Mononuclear cell (primary cell): Measurements from ENCODE around the gene EPB41L4B. TPM values are rescaled to one million over a fixed set of nuclear protein-coding genes. Genes with fewer than 3 reads are reported as not detected.

Source experiments
- H3K27me3 ChIP-seq: 2 replicates; pipeline ENCODE4 v1.6.0; 2011; ENCODE audit warnings: low read length, control low read depth; ENCODE audit not compliant: insufficient read depth
- H3K4me1 ChIP-seq: 2 replicates; pipeline ENCODE4 v1.5.1; 2011; ENCODE audit warnings: mild to moderate bottlenecking, low read length, control low read depth; ENCODE audit not compliant: insufficient read depth
- H3K4me3 ChIP-seq: 2 replicates; pipeline ENCODE4 v1.5.1; 2011; ENCODE audit warnings: mild to moderate bottlenecking, low read length, moderate library complexity
- H3K9me3 ChIP-seq: 2 replicates; pipeline ENCODE4 v1.5.1; 2011; ENCODE audit warnings: low read depth, mild to moderate bottlenecking, control low read depth, low read length
- total RNA-seq: library from RNA; depleted of rRNA; stranded (reverse); fragments of >200 nt; gene quantifications from one replicate; pipeline ENCODE4 v1.2.3, GENCODE V29; 2012

Gene EPB41L4B
- total RNA-seq, 1 donor = not detected

DNA sequence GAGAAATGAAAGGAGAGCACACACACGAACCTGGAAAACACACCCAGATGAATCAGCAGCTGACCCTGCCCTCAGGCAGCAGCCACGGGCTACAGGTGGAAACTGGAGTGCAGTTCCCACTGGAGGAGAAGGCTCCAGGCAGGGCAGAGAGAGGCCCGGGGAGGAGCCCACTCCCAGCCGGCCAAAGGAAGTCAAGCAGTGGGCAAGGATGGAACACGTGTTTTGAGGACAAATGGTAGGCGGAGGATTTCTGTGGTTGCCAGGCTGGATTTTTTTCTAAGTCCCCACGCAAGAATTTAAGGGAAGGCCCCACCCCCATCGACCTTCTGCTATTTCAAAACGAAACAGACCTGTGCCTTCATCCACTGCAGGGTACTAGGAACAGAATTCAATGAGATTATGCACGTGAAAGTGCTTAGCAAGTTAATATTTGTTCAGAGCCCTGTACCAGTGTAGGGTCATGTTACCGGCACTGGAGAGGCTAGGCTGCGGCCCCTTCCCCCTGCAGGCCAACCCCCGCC is 6.8 kb downstream of the EPB41L4B start:
- H3K9me3 ChIP-seq = no peaks in the 10 kb centered on the region
- peaks cover 45% of the 10 kb centered on the region for H3K27me3 ChIP-seq
- H3K4me1 ChIP-seq = peaks cover 19% of the 10 kb centered on the region
- no peak overlapping the region for H3K4me3 ChIP-seq

DNA sequence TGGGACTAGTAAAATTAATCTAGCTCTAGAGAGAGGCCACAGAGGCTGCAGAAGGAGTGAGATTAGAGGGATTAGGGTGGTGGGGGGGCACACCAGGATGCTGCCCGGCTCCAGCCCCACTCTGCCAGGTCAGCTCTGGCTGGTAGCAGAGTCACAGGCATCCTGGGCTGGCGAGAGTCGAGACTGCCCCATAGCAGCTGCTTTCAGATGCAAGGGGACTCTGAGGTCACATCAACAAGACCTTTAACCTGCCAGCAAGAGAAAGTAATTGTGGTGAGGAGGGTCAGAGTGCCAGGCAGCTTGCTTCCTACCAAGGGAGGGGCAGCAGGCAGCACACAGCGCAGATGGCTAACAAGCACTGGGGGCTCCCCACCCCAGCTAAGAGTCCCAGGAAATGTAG is 7.5 kb downstream of the EPB41L4B start:
- Histone ChIP-seq H3K4me3 (no peak overlapping the region), H3K9me3 (no peaks in the 10 kb centered on the region), H3K4me1 (peaks cover 19% of the 10 kb centered on the region), H3K27me3 (peaks cover 38% of the 10 kb centered on the region)

DNA sequence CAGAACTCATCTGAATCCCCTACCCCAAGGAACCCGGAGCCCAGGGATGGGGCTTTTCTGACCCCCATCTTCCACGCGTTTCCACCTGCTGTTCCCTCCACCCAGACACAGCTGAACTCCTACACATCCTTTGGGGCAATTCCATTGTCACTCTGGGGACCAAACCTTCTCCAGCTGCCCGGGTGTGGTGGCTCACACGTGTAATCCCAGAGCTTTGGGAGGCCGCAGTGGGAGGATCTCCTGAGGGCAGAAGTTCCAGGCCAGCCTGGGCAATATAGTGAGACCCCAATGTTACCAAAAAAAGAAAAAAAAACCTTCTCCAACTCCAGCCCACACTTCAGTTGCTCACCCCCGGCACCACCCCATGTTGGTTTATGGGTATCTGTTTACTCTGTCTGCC is 8.1 kb downstream of the EPB41L4B start:
- peaks cover 32% of the 10 kb centered on the region for H3K27me3 ChIP-seq
- no peaks in the 10 kb centered on the region for H3K9me3 ChIP-seq
- no peak overlapping the region for H3K4me3 ChIP-seq
- H3K4me1 ChIP-seq = peaks cover 19% of the 10 kb centered on the region

DNA sequence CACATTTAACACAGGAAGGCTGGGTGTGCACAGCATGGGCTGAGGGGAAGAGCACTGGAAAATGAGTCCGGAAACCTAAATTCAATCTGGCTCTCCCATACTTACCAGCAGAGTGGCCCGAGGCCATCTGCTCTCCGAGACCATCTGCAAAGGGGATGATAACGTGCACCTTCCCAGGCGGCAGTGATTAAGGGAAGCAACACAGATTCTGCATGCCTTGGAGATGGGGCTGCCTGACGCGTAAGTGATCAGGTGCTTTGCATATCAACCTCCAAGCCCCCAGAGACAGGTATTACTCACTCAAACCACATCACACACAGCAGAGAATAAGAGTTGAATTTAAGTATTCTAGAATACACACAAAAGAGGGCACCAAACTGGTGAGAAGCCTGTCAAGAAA is 9.1 kb downstream of the EPB41L4B start:
- H3K4me1 ChIP-seq = peaks cover 19% of the 10 kb centered on the region
- no peak overlapping the region for H3K4me3 ChIP-seq
- no peaks in the 10 kb centered on the region for H3K9me3 ChIP-seq
- H3K27me3 ChIP-seq = peaks cover 22% of the 10 kb centered on the region

DNA sequence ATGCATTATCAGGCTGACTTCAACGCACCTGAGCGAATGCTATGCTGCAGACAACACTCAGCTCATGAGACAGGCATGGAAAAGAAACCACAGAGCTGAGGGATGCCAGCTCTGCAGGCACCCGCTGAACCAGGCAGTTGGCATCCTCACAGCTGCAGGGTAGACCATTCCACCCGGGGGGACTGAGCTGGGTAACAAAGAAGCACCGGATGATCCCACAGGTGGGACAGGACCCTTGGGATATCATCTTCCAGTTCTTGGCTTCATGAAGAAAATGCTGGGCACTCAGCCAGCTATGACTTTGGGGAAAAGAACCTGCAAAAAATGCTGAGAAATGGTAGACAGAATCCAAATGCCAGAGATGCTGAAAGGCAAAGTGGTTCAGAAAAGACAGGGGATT is 9.6 kb downstream of the EPB41L4B start:
- peaks cover 16% of the 10 kb centered on the region for H3K4me1 ChIP-seq
- peaks cover 21% of the 10 kb centered on the region for H3K27me3 ChIP-seq
- H3K4me3 ChIP-seq = no peak overlapping the region
- no peaks in the 10 kb centered on the region for H3K9me3 ChIP-seq

DNA sequence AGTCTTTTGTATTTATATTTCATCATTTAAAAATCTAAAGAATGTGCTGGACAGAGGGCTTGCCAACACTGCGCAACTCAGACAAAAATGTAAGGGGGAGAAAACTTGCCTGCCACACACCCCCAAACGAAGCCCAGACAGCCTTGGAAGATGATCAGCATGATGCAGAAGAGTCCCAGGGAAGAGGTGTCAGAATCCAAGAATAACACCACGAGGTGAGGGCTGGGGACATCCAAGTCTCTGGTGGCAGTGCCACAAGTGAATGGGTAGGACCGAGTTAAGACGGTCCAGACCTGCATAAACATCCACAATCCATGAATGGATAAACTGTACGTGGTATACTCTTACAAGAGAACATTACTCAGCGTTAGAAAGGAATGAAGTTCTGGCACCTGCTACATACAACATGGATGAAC is 10.4 kb downstream of the EPB41L4B start:
- H3K4me1 ChIP-seq = peaks cover 8% of the 10 kb centered on the region
- H3K9me3 ChIP-seq = no peaks in the 10 kb centered on the region
- H3K4me3 ChIP-seq = no peak overlapping the region
- peaks cover 19% of the 10 kb centered on the region for H3K27me3 ChIP-seq

DNA sequence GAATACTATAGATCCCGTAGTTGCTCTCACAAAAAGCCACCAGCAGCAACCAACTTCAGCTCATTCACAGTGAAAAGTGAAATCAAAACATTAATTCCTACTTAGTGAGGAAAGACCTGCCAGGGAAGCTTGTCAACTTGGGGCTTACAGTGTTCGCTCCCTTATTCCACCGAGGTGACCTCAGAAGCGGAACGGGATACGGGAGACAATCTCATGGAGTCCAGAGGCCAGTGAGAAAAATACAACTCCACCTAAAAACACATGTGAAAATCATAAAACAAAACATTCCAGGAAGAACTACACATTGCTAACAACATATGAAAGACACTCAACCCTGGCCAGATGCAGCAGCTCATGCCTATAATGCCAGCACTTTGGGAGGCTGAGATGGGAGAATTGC is 11.6 kb downstream of the EPB41L4B start:
- Histone ChIP-seq H3K4me3 (no peak overlapping the region), H3K4me1 (no peaks in the 10 kb centered on the region), H3K27me3 (peaks cover 16% of the 10 kb centered on the region), H3K9me3 (no peaks in the 10 kb centered on the region)

DNA sequence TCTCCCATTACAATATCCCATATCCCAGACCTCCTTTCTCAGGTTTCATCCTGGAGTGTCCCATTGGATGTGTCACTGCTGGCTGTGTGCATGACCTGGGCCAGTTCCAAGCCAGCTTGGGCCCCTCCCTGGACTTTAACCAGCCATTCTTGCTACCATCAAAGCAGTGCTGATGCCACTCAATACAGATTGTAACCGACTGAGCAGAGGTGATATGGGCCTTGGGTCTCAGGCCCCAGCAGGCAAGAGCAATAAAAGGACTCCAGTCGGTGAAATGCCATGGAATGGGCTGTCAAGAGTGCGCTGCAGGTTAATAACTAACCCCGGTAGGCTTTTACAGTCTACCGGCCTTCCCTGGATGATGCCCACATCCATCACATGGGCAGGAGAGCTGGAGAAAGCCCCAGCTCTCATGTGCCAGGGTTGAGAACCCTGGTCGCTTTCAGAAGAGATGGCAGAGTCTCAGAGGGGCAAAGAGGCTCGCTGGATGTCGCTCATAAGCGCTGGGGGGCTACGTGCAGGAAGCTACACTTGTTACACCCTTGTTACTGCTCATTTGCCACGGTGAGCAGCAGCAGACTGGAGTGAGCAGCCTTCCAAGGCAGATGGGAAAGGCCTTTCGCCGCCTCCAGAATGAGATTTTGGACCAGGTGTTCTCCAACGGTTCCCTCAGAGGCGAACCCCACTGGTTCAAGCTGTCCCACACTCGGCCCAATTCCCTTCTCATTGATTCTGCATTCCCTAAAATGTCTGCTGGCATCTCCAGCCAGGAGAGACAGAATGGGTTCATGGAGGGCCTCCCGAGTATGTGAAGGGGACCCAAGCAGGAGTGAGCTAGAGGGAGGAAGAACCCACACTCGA is 13.2 kb downstream of the EPB41L4B start:
- Histone ChIP-seq H3K4me3 (no peak overlapping the region), H3K4me1 (no peaks in the 10 kb centered on the region), H3K9me3 (no peaks in the 10 kb centered on the region), H3K27me3 (peaks cover 7% of the 10 kb centered on the region)

DNA sequence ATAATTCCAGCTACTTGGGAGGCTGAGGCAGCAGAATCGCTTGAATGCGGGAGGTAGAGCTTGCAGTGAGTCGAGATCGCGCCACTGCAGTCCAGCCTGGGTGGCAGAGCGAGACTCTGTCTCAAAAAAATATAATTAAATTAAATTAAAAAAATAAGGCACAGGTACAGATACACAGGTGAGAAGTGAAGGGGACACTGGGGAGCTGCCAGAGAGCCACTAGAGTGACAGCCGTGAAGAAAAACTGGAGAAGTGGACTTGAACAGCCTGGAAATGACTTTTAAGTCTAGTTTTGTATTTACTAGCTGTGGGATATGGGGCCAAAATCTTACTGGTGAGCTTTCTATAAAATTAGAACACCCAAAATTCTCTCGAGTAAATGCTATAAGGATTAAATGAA is 15.1 kb downstream of the EPB41L4B start:
- peaks cover 4% of the 10 kb centered on the region for H3K27me3 ChIP-seq
- no peaks in the 10 kb centered on the region for H3K4me1 ChIP-seq
- H3K9me3 ChIP-seq = no peaks in the 10 kb centered on the region
- no peak overlapping the region for H3K4me3 ChIP-seq

DNA sequence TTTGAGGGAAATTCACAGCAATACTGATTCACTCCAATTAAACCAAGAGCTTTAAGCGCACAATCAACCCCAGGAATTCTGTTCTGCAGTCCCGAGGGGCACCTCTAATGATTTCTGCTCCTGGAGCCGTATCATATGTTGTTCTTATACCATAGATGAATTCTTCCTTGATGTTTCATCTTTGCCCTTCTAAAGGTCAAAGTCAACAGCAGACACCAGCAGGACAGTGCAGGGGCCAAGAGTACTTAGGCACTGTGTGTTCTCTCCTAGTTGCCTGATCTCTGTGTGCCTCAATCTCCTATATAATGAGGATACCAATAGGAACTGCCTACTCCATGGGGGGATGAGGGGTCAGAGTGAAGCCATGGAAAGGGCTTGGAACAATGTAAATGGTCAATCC is 16.5 kb downstream of the EPB41L4B start:
- Histone ChIP-seq H3K27me3 (peaks cover 2% of the 10 kb centered on the region), H3K9me3 (no peaks in the 10 kb centered on the region)

DNA sequence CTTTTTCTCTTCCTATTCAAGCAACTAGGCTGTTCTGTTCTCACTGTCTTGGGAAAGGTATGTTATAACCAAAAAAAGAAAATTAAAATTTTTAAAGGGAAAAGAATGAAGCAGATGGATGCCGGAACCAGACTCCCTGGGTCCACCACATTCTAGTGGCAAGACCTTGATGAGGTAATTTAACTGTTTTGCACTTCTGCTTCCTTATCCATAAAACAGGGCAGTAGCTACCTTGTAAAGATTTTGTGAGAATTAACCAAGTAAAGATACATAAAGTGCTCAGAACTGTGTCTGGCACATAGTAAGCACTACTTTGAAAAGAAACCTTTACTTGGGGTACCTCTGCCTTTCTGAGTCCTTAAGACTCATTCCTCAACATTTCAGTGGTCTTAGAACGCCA is 17.0 kb downstream of the EPB41L4B start:
- Histone ChIP-seq H3K4me3 (no peak overlapping the region), H3K4me1 (no peaks in the 10 kb centered on the region), H3K9me3 (no peaks in the 10 kb centered on the region), H3K27me3 (no peaks in the 10 kb centered on the region)

More for the DNA sequence above, 16.5 kb downstream of the EPB41L4B start:
- Histone ChIP-seq H3K4me1 (no peaks in the 10 kb centered on the region), H3K4me3 (no peak overlapping the region)

DNA sequence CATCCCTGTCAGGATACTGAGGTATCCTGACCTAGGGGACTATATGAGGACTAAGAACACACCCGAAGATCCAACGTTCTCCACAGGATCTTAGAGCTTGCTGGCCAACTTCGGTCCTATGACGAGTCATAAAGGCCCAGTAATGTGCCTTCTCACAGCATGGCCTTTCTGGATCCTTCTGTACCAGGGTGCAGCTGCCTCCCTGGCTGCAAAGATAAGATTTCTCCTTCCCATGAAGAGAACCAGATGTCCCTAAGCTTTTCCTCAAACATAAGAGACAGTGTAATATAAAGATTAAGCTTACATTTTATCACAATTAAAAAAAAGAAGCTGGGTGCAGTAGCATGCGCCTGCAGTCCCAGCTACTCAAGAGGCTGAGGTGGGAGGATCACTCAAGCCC is 18.3 kb downstream of the EPB41L4B start:
- no peaks in the 10 kb centered on the region for H3K4me1 ChIP-seq
- H3K9me3 ChIP-seq = no peaks in the 10 kb centered on the region
- no peaks in the 10 kb centered on the region for H3K27me3 ChIP-seq
- no peak overlapping the region for H3K4me3 ChIP-seq

DNA sequence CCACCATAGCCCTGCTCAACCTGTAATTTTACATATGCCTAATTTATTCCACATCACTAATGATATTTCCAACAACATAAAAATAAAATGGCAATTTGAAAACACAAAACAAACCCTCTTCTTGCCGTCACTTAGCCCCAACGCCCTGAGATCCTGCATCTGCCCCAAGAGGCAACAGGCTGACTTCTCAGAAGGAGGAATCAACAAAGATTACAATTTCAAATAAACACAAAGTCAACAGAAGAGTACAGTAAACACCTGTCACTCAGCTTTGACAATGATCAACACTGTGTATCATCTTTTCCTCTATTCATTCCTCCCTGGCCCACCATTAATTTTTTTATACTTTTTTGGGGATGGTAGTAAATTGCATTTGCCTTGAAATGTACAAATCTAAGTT is 19.8 kb downstream of the EPB41L4B start:
- Histone ChIP-seq H3K27me3 (no peaks in the 10 kb centered on the region), H3K4me3 (no peak overlapping the region)

DNA sequence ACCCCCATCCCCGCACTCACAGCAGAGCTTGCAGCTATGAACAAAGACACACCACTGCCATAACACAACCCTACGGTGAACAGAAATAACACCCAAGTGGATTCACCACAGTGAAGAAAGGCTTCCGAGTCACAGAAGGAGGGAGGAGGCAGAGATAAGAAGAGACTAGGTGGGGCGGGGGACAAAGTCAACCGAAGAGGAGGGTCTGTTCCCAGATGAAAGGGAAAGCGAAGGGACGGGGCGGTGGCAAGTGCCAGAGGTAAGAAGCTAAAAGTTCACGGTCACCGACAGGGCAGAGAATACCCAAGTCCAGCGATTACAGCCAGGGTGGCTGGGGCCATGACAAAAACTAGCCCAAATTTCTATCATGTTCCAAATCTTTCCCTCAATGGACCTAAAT is 21.0 kb downstream of the EPB41L4B start:
- Histone ChIP-seq H3K27me3 (no peaks in the 10 kb centered on the region), H3K9me3 (no peaks in the 10 kb centered on the region), H3K4me1 (no peaks in the 10 kb centered on the region), H3K4me3 (no peak overlapping the region)

More for the DNA sequence above, 19.8 kb downstream of the EPB41L4B start:
- H3K4me1 ChIP-seq = no peaks in the 10 kb centered on the region
- no peaks in the 10 kb centered on the region for H3K9me3 ChIP-seq

DNA sequence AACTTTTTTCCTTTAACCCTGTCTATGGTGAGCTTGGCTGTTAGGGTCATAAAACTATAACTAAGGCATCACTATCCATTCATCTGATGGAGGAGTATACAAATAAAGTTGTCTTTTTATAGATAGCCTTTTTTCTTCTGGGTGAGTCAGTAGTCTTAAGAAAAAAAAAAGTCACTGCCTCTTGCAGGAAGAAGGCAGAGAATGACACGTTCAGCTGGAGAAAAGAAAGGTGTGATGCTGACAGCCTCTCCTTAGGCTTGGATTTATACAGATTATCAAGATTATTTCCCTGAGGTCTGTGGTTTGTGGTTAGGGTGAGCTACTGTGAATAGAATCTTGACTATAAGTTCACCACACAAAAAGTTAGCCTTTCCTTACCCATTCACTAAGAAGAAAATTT is 23.0 kb downstream of the EPB41L4B start:
- Histone ChIP-seq H3K9me3 (no peaks in the 10 kb centered on the region), H3K4me1 (no peaks in the 10 kb centered on the region), H3K27me3 (no peaks in the 10 kb centered on the region), H3K4me3 (no peak overlapping the region)
